WTC11 (cell line): ENCODE results near the gene MARVELD1. TPM values are rescaled to one million over a fixed set of nuclear protein-coding genes. Genes with fewer than 3 reads are reported as not detected.

Experiments
- ATAC-seq: fragments of 200-7000 bp; cut with Tn5 transposase; 2 replicates; pipeline ENCODE4 v1.10.0; 2021; ENCODE audit warnings: mild to moderate bottlenecking, moderate library complexity
- CTCF ChIA-PET: fragments of 300-600 bp; sonication (Branson Sonifier 250); formaldehyde crosslinking; loops from one replicate; lab custom pipeline; 2021; ENCODE audit warnings: antibody characterized with exemption; lab: Charles Lee
- POLR2A ChIA-PET: fragments of 350-600 bp; sonication (Branson Sonifier 250); formaldehyde crosslinking; loops from one replicate; lab custom pipeline; 2021; ENCODE audit warnings: antibody characterized with exemption; lab: Charles Lee
- DNase-seq: peaks from one replicate; pipeline ENCODE4 v3.0.0; 2021; ENCODE audit warnings: low spot score
- H3K27ac Mint-ChIP-seq: 2 replicates; pipeline ENCODE4 v1.8.0; 2021; ENCODE audit warnings: mixed read lengths
- H3K27me3 Mint-ChIP-seq: 2 replicates; pipeline ENCODE4 v1.8.0; 2021; ENCODE audit warnings: low read depth, mild to moderate bottlenecking, moderate library complexity, mixed read lengths
- H3K36me3 Mint-ChIP-seq: 2 replicates; pipeline ENCODE4 v1.8.0; 2021; ENCODE audit warnings: mixed read lengths
- H3K4me1 Mint-ChIP-seq: 2 replicates; pipeline ENCODE4 v1.8.0; 2022; ENCODE audit warnings: mixed read lengths
- H3K4me3 Mint-ChIP-seq: 2 replicates; pipeline ENCODE4 v1.8.0; 2021; ENCODE audit warnings: mild to moderate bottlenecking, moderate library complexity, mixed read lengths
- H3K9me3 Mint-ChIP-seq: 2 replicates; pipeline ENCODE4 v1.8.0; 2021; ENCODE audit warnings: mixed read lengths
- ATF3 ChIP-seq: sonication (generic); formaldehyde crosslinking; conservative IDR thresholded peaks from 2 replicates; pipeline ENCODE4 v1.8.1; 2022; ENCODE audit warnings: mild to moderate bottlenecking, missing genetic modification reagents
- E2F5 ChIP-seq: sonication (generic); formaldehyde crosslinking; IDR thresholded peaks from 2 replicates; pipeline ENCODE4 v1.8.1; 2022; ENCODE audit warnings: mild to moderate bottlenecking, moderate library complexity, missing genetic modification reagents
- ERG ChIP-seq: fragments of 250-450 bp; sonication (Bioruptor Pico); IDR thresholded peaks from 2 replicates; pipeline ENCODE4 v1.8.0; 2021; ENCODE audit warnings: mild to moderate bottlenecking
- FOXK1 ChIP-seq: sonication (generic); formaldehyde crosslinking; IDR thresholded peaks from 2 replicates; pipeline ENCODE4 v1.8.0; 2022; ENCODE audit warnings: mild to moderate bottlenecking, moderate library complexity, missing genetic modification reagents
- GRHL2 ChIP-seq: fragments of 250-450 bp; sonication (Bioruptor Pico); IDR thresholded peaks from 2 replicates; pipeline ENCODE4 v1.8.0; 2022; ENCODE audit warnings: mild to moderate bottlenecking, moderate library complexity; ENCODE audit not compliant: insufficient replicate concordance, severe bottlenecking
- JUN ChIP-seq: sonication (generic); formaldehyde crosslinking; IDR thresholded peaks from 2 replicates; pipeline ENCODE4 v1.8.0; 2023; ENCODE audit warnings: mild to moderate bottlenecking, missing genetic modification reagents
- KAT7 ChIP-seq: sonication (generic); formaldehyde crosslinking; IDR thresholded peaks from 2 replicates; pipeline ENCODE4 v1.8.1; 2023; ENCODE audit warnings: missing genetic modification reagents, mild to moderate bottlenecking, borderline replicate concordance
- MAX ChIP-seq: sonication (generic); formaldehyde crosslinking; IDR thresholded peaks from 2 replicates; pipeline ENCODE4 v1.8.0; 2022; ENCODE audit warnings: mild to moderate bottlenecking, missing genetic modification reagents
- NFATC4 ChIP-seq: fragments of 250-450 bp; sonication (Bioruptor Pico); IDR thresholded peaks from 2 replicates; pipeline ENCODE4 v1.9.0; 2021; ENCODE audit warnings: mild to moderate bottlenecking
- NFYB ChIP-seq: sonication (generic); formaldehyde crosslinking; conservative IDR thresholded peaks from 2 replicates; pipeline ENCODE4 v1.8.0; 2022; ENCODE audit warnings: low read depth, missing genetic modification reagents
- PRDM15 ChIP-seq: sonication (generic); formaldehyde crosslinking; IDR thresholded peaks from 2 replicates; pipeline ENCODE4 v1.8.0; 2022; ENCODE audit warnings: missing genetic modification reagents
- PRRX2 ChIP-seq: fragments of 250-450 bp; sonication (Bioruptor Pico); IDR thresholded peaks from 2 replicates; pipeline ENCODE4 v1.8.0; 2021; ENCODE audit warnings: mild to moderate bottlenecking
- SOX15 ChIP-seq: fragments of 250-450 bp; sonication (Bioruptor Pico); IDR thresholded peaks from 2 replicates; pipeline ENCODE4 v1.9.0; 2021; ENCODE audit warnings: mild to moderate bottlenecking
- TEAD1 ChIP-seq: sonication (generic); formaldehyde crosslinking; IDR thresholded peaks from 2 replicates; pipeline ENCODE4 v1.8.0; 2022; ENCODE audit warnings: mild to moderate bottlenecking, missing genetic modification reagents
- USF1 ChIP-seq: sonication (generic); formaldehyde crosslinking; IDR thresholded peaks from 2 replicates; pipeline ENCODE4 v1.8.0; 2022; ENCODE audit warnings: mild to moderate bottlenecking, missing genetic modification reagents
- ZMAT4 ChIP-seq: fragments of 250-450 bp; sonication (Bioruptor Pico); IDR thresholded peaks from 2 replicates; pipeline ENCODE4 v1.9.0; 2021; ENCODE audit warnings: mild to moderate bottlenecking
- ZNF396 ChIP-seq: fragments of 250-450 bp; sonication (Bioruptor Pico); IDR thresholded peaks from 2 replicates; pipeline ENCODE4 v1.8.0; 2021; ENCODE audit warnings: mild to moderate bottlenecking, moderate library complexity, borderline replicate concordance
- ZSCAN18 ChIP-seq: fragments of 250-450 bp; sonication (Bioruptor Pico); IDR thresholded peaks from 2 replicates; pipeline ENCODE4 v2.1.2; 2022; ENCODE audit warnings: mild to moderate bottlenecking, moderate library complexity
- total RNA-seq: library from RNA; stranded (reverse); gene quantifications from 3 replicates; pipeline ENCODE4 v1.2.3, GENCODE V29; 2021

The MARVELD1 gene
- total RNA-seq, 1 experiment from 2014 or later, result 37.7 TPM

GRCh38 chr10:97763411-97763810 is 49.9 kb downstream of the MARVELD1 start (continued):
- TF ChIP-seq PRDM15 (CRISPR knock-in tag) (no peak), TEAD1 (CRISPR knock-in tag) (no peak)

- H3K27me3 Mint-ChIP-seq, result peaks cover 14% of the 10 kb centered on the region
- no peak for DNase-seq
- ChIA-PET CTCF (interaction anchor here (0.9 to 2.4 kb wide), 6 partner anchors 8 to 105 kb away, joined by 3 to 13 read pairs (median 10); partner anchors contain the start of gene SFRP5), POLR2A (interaction anchor here (0.7 kb wide), 1 partner anchor 23 kb away, joined by 7 read pairs; no protein-coding TSS in a partner anchor)
- TF ChIP-seq E2F5 (CRISPR knock-in tag) (no peak), JUN (CRISPR knock-in tag) (no peak), NFATC4 (CRISPR knock-in tag) (no peak), ZMAT4 (CRISPR knock-in tag) (no peak), KAT7 (no peak), ERG (CRISPR knock-in tag) (no peak), ZNF396 (no peak), ZSCAN18 (no peak), NFYB (CRISPR knock-in tag) (no peak), SOX15 (CRISPR knock-in tag) (no peak), GRHL2 (CRISPR knock-in tag) (no peak), MAX (CRISPR knock-in tag) (no peak), ATF3 (CRISPR knock-in tag) (no peak), PRRX2 (CRISPR knock-in tag) (no peak), FOXK1 (CRISPR knock-in tag) (no peak), PRDM15 (CRISPR knock-in tag) (no peak), USF1 (CRISPR knock-in tag) (no peak)
- no peak overlapping the region for H3K27ac Mint-ChIP-seq
- peaks cover 9% of the 10 kb centered on the region for H3K36me3 Mint-ChIP-seq
- no peak overlapping the region for H3K4me3 Mint-ChIP-seq
- H3K9me3 Mint-ChIP-seq, result no peaks in the 10 kb centered on the region
- ATAC-seq, result no peak
- H3K4me1 Mint-ChIP-seq, result peaks cover 17% of the 10 kb centered on the region
These were observed 50.4 kb downstream of the MARVELD1 start for GRCh38 chr10:97763947-97764346.
